ENCODE results near the gene ABHD13. TPM values are rescaled to one million over a fixed set of nuclear protein-coding genes. Genes with fewer than 3 reads are reported as not detected.

Gene ABHD13
- total RNA-seq, 1 donor from 2014 or later = 8.7 TPM

DNA sequence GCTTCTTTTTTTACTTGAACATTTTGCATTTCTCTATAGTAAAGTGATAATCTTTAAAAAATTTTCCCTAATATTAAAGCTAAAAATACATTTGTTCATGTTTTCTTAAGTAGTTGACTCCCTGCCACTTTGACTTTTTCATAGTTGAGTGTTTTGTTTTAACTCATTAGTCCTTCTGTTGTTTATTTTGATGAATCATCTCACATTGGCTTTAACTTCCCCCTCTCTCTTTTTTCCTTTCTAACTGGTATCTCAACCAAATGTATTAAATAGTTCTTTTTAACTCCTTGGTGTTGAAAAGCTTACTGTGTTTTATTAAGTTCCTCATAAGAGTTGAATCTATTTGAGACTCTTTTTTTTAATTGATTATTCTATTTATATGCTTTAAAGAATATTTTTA lies 54.1 kb downstream of the ABHD13 start:
- TF ChIP-seq, protein P1, sequence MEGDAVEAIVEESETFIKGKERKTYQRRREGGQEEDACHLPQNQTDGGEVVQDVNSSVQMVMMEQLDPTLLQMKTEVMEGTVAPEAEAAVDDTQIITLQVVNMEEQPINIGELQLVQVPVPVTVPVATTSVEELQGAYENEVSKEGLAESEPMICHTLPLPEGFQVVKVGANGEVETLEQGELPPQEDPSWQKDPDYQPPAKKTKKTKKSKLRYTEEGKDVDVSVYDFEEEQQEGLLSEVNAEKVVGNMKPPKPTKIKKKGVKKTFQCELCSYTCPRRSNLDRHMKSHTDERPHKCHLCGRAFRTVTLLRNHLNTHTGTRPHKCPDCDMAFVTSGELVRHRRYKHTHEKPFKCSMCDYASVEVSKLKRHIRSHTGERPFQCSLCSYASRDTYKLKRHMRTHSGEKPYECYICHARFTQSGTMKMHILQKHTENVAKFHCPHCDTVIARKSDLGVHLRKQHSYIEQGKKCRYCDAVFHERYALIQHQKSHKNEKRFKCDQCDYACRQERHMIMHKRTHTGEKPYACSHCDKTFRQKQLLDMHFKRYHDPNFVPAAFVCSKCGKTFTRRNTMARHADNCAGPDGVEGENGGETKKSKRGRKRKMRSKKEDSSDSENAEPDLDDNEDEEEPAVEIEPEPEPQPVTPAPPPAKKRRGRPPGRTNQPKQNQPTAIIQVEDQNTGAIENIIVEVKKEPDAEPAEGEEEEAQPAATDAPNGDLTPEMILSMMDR (IDR thresholded peaks at IDR 0.05; ENCODE audit: partially characterized antibody, unreplicated experiment) = no peak

DNA sequence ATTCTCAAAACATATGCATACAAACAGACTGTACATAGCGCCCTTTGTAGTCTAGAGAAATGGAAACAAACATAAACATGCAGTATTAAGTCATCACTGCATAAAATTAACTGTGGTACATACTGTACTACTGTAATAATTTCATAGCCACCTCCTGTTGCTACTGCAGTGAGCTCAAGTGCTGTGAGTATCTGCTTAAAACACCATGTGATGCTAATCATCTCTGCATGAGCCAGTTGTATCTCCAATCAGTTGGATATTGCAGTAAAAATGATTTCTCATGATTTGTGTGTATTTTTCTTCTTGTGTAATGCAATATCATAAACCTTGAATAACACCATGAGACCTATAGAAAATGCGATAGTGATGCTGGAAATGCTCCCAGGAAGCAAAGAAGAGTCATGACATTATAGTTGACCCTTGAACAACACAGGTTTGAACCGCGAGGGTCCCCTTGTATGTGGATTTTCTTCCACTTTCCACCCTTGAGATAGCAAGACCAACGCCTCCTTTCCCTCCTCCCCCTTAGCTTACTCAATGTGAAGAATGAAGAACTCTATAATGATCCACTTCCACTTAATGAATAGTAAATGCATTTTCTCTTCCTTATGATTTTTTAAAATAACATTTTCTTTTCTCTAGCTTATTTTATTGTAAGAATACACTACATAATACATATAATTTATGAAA lies 55.4 kb downstream of the ABHD13 start:
- no peak overlapping the region for H3K27ac Mint-ChIP-seq (ENCODE audit: unreplicated experiment)
- TF ChIP-seq, protein P1 (IDR thresholded peaks at IDR 0.05; ENCODE audit: partially characterized antibody, unreplicated experiment) = no peak
- H3K4me1 Mint-ChIP-seq (ENCODE audit: low read depth, unreplicated experiment) = peaks cover 13% of the 10 kb centered on the region
- DNase-seq = no peak
- H3K9me3 Mint-ChIP-seq (ENCODE audit: unreplicated experiment) = peaks cover 2% of the 10 kb centered on the region
- H3K36me3 Mint-ChIP-seq (ENCODE audit: unreplicated experiment) = no peaks in the 10 kb centered on the region
- no peak overlapping the region for H3K4me3 Mint-ChIP-seq (ENCODE audit: unreplicated experiment)
- H3K27me3 Mint-ChIP-seq (ENCODE audit: unreplicated experiment) = no peaks in the 10 kb centered on the region

More for the DNA sequence above, 54.1 kb downstream of the ABHD13 start:
- Mint-ChIP-seq H3K4me1 (ENCODE audit: low read depth, unreplicated experiment) (peaks cover 13% of the 10 kb centered on the region), H3K27ac (ENCODE audit: unreplicated experiment) (no peak overlapping the region), H3K36me3 (ENCODE audit: unreplicated experiment) (no peaks in the 10 kb centered on the region), H3K9me3 (ENCODE audit: unreplicated experiment) (no peaks in the 10 kb centered on the region), H3K4me3 (ENCODE audit: unreplicated experiment) (no peak overlapping the region), H3K27me3 (ENCODE audit: unreplicated experiment) (no peaks in the 10 kb centered on the region)
- no peak for DNase-seq

DNA sequence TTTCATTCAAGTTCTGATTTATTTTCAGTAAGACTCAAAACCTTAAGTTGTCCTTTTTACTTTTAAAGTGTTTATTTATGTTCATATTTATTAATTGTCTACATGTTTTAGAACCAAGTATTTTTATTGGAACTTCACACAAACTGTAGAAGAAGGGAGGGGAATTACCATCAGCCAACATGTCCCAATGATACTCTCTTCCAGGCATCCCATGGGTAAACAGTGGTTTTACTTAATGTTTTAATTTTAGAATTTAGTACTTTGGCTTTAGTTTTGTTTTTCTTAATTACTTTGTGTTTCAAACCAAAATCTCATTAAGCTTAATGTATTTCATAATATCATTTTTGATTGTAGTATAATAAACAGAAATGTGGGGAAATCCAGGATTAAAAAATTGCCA lies 56.5 kb downstream of the ABHD13 start:
- peaks cover 8% of the 10 kb centered on the region for H3K4me1 Mint-ChIP-seq (ENCODE audit: low read depth, unreplicated experiment)
- TF ChIP-seq, protein P1 (IDR thresholded peaks at IDR 0.05; ENCODE audit: partially characterized antibody, unreplicated experiment) = no peak
- H3K27ac Mint-ChIP-seq (ENCODE audit: unreplicated experiment) = no peak overlapping the region
- no peaks in the 10 kb centered on the region for H3K36me3 Mint-ChIP-seq (ENCODE audit: unreplicated experiment)
- DNase-seq = no peak
- peaks cover 2% of the 10 kb centered on the region for H3K9me3 Mint-ChIP-seq (ENCODE audit: unreplicated experiment)
- no peaks in the 10 kb centered on the region for H3K27me3 Mint-ChIP-seq (ENCODE audit: unreplicated experiment)
- no peak overlapping the region for H3K4me3 Mint-ChIP-seq (ENCODE audit: unreplicated experiment)

DNA sequence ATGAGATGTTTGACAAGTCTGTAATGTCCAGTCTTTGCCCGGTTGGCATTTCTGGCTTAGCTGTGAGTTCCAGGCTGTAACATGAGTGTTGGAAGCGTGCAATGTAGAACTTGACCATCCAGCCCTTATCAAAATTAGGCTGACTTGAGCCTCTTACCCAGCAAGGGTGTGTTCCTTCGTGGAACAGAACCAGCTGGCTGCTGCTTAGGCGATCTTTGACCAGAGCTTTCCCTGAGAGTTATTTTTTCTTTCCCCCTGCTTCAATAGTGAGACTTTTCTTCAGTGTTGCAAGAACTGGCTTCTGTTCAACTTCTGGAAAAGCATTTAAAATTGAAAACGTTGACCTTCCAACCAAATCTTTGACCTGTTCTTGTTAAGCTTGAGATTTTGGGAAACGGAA lies 57.9 kb downstream of the ABHD13 start:
- TF ChIP-seq, protein P1 (IDR thresholded peaks at IDR 0.05; ENCODE audit: partially characterized antibody, unreplicated experiment) = no peak
- Mint-ChIP-seq H3K4me1 (ENCODE audit: low read depth, unreplicated experiment) (no peaks in the 10 kb centered on the region), H3K27me3 (ENCODE audit: unreplicated experiment) (no peaks in the 10 kb centered on the region), H3K4me3 (ENCODE audit: unreplicated experiment) (no peak overlapping the region), H3K36me3 (ENCODE audit: unreplicated experiment) (no peaks in the 10 kb centered on the region), H3K9me3 (ENCODE audit: unreplicated experiment) (peaks cover 2% of the 10 kb centered on the region), H3K27ac (ENCODE audit: unreplicated experiment) (no peak overlapping the region)
- DNase-seq = no peak

DNA sequence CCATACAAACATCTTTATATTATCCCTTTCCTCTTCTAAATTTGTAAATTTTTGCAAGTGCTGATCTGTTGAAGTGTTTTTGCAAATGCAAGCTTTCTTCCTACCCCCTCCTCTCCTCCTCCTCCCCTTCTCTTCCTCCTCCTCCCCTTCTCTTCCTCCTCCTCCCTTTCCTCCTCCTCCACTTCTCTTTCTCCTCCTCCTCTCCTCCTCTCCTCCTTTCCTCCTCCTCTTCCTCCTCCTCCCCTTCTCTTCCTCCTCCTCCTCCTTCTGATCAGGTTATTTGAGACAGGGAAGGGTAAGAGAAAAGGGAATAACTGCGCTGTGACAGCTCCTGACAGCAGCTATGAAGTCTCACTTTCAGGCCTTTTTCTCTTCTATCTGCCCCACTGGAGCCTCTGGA lies 60.3 kb downstream of the ABHD13 start:
- Mint-ChIP-seq H3K36me3 (ENCODE audit: unreplicated experiment) (no peaks in the 10 kb centered on the region), H3K27ac (ENCODE audit: unreplicated experiment) (no peak overlapping the region), H3K4me3 (ENCODE audit: unreplicated experiment) (no peak overlapping the region), H3K4me1 (ENCODE audit: low read depth, unreplicated experiment) (no peaks in the 10 kb centered on the region), H3K9me3 (ENCODE audit: unreplicated experiment) (peaks cover 2% of the 10 kb centered on the region), H3K27me3 (ENCODE audit: unreplicated experiment) (no peaks in the 10 kb centered on the region)
- TF ChIP-seq, protein P1 (IDR thresholded peaks at IDR 0.05; ENCODE audit: partially characterized antibody, unreplicated experiment) = no peak
- DNase-seq = no peak
